GM18519 (cell line): ENCODE measurements around the gene MICAL3.
"Not testable (repeated sequence)": the region's sequence is repeated elsewhere in the genome, so short reads cannot be mapped to it uniquely, and the experiment has no call there.

ENCODE experiments used
- ATAC-seq: cut with Tn5 transposase; IDR thresholded peaks from one replicate; pipeline ENCODE4 v1.9.1; 2021; ENCODE audit warnings: mild to moderate bottlenecking, moderate library complexity; ENCODE audit not compliant: unreplicated experiment, low FRiP score

Gene MICAL3, protein sequence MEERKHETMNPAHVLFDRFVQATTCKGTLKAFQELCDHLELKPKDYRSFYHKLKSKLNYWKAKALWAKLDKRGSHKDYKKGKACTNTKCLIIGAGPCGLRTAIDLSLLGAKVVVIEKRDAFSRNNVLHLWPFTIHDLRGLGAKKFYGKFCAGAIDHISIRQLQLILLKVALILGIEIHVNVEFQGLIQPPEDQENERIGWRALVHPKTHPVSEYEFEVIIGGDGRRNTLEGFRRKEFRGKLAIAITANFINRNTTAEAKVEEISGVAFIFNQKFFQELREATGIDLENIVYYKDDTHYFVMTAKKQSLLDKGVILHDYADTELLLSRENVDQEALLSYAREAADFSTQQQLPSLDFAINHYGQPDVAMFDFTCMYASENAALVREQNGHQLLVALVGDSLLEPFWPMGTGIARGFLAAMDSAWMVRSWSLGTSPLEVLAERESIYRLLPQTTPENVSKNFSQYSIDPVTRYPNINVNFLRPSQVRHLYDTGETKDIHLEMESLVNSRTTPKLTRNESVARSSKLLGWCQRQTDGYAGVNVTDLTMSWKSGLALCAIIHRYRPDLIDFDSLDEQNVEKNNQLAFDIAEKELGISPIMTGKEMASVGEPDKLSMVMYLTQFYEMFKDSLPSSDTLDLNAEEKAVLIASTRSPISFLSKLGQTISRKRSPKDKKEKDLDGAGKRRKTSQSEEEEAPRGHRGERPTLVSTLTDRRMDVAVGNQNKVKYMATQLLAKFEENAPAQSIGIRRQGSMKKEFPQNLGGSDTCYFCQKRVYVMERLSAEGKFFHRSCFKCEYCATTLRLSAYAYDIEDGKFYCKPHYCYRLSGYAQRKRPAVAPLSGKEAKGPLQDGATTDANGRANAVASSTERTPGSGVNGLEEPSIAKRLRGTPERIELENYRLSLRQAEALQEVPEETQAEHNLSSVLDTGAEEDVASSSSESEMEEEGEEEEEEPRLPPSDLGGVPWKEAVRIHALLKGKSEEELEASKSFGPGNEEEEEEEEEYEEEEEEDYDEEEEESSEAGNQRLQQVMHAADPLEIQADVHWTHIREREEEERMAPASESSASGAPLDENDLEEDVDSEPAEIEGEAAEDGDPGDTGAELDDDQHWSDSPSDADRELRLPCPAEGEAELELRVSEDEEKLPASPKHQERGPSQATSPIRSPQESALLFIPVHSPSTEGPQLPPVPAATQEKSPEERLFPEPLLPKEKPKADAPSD (N-terminal part only)

DNA sequence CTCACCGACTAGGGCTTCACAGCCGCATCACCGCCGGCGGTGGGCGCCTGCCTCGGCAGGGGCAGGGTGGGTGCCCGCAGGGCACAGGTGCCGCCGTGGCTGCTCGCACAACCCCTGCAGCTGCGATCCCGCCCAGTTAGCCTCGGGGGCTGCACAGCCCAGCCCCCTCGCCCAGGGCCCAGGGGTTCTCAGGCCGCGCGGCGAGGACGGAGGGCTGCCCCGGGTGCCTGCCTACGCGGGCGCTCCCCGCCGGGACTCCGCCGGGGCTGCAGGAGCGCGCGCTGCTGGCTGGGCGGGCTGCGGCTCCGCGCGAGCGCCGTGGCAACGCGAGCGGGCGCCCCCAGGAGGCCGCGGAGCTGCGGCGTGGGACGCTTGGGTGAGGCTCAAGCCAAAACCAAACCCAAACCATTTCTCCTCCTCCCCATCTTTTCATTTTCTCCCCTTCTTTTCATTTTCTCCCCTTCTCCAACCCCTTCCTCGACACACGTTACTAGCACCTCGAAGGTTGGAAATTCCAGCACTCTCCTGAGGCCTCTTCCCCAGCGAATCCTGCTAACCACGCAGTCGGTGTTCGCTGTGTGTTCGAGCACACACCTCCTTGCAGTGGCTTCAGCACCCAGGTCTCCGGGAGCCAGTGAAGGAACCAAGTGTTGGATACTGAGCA is at the start of gene MICAL3:
MICAL3 (minus strand) TSS at position 286 of the 664 bp plus-strand sequence. CDS start 117,749 bp downstream, outside the sequence.
- no peak for ATAC-seq

DNA sequence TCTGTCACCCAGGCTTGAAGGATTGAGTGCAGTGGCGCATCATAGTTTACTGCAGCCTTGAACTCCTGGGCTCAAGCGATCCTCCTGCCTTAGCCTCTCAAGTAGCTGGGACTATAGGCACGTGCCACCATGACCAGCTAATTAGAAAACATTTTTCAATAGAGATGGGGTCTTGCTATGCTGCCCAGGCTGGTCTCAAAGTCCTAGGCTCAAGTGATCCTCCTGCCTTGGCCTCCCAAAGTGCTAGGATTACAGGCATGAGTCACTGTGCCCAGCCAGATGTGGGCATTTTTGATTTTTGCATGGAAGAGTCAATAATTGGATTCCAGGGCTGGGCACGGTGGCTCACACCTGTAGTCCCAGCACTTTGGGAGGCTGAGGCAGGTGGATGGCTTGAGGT is 49.6 kb upstream of the MICAL3 start:
- not testable (repeated sequence) for ATAC-seq

DNA sequence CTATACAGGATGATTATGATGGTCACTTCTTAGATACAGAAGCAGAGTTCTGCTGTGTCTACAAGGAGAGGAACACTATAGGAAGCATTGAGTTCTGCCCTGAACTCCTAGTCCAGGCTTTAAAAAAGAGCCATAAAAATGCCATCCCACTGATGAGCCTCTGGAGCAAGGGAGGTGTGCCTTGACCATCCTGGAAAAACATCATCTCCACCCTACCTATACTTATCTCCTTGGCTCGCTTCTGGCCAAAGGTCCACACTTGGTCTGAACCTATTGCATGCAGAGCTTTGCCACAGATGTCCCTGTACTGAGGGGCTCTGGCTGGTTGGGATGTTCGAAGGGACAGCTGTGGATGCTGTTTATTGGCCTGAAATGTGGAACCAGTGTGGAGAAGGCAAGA is 49.1 kb upstream of the MICAL3 start:
- ATAC-seq, result no peak

DNA sequence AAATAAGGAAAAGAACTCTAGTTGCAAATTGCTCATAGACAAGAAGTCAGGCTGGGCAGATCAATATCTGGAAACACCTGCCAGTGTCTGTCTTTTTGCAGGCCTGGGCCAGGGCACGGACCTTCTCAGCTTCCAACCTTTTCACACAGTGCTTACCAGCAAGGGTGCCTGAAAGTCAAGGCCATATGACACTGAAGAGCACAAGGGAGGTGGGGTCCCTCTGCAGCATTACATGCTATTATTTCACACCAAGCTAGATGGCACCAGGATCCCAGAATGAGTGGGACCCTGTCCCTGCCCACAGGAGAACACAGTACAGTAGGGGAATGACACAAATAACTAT is 47.6 kb upstream of the MICAL3 start:
- ATAC-seq, result no peak

DNA sequence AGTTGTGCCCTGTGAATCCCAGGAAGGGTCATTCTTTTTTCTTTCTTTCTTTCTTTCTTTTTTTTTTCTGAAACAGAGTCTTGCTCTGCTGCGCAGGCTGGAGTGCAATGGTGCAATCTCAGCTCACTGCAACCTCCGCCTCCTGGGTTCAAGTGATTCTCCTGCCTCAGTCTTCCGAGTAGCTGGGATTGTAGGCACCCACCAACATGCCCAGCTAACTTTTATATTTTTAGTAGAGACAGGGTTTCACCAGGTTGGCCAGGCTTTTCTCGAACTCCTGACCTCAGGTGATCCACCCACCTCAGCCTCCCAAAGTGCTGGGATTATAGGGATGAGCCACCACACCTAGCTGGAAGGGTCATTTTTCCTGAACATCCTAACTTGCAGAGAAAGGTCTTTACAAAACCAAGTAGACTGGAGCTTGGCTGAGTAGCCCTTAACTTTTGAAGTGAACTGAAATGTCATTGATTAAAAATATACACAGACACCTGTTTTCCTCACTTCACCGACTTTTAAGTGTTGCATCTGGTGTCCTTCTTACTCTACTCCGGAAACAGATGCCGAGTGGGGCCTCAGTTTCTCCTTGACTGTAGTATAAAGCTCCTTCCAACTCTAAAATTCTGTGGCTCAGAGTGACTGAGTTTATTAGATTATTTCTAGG is 47.1 kb upstream of the MICAL3 start:
- not testable (repeated sequence) for ATAC-seq

DNA sequence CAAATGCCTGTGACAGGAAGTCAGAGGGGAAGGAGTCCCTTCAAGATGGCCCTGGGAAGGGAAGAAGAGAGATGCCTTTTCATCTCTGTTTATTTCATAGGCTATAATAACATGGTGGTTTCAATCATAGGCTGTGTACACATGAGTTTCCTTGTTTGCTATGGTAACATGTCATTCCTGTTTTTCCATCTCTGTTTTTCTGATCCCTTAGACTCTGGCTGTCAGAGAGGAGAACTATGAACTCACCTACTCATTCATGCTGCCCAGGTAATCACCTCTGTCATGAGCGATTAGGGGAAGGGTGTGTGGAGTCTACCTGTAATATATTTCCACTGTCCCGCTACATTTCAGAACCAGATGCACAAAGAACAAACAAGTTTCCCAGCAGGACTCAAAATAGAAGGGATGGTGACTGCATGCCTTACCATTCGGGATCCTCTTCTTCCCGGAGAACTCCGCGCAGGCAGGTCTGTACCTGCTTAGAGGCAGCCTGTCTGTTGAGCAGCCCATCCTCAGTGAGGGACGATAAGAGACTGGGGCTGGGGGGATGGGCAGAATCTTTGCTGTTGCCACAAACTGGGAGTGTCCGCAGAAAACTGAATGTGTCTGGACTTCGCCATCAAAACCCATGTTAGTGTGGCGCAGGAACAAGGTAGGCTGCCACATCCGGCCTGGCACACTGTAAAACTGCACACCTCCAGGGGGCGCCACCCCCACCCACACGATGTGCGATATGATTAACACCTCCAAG is 46.4 kb upstream of the MICAL3 start:
- no peak for ATAC-seq

DNA sequence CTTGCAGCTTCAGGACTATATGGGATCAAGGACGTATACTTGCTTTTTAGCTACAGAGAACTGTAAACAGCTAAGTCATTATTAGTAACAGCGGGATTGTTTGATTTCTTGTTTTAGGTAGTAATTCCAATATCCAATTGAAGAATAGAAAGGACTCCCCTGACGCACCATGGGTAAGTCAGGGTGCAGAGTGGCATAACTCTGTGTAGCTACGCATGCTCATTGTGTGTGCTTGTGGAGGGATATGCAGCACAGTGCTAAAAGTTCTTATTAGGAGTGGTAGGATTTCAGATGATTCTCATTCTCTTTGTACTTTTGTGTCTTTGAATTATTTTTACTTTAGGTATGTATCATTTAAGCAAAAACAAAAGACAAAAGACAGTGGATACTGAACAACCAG is 45.7 kb upstream of the MICAL3 start:
- no peak for ATAC-seq

DNA sequence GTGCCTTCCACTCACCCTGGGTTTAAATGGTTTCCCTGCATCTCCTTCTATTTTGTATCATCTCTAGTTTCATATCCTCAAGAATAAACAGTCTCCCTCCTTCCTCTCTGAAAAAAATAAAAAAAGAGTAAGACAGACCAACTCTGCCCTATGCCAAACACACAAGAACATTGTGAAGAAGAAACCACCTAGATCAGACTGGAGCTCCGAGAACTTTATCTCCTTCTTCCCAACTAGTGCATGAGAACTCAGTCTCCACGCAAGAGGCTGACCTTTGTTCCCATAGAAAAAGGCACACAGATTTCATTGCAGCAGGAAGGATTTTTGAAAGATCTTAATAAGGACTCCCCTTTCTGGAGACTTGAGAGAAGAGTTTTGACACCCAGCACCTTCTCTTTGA is 44.7 kb upstream of the MICAL3 start:
- no peak for ATAC-seq

DNA sequence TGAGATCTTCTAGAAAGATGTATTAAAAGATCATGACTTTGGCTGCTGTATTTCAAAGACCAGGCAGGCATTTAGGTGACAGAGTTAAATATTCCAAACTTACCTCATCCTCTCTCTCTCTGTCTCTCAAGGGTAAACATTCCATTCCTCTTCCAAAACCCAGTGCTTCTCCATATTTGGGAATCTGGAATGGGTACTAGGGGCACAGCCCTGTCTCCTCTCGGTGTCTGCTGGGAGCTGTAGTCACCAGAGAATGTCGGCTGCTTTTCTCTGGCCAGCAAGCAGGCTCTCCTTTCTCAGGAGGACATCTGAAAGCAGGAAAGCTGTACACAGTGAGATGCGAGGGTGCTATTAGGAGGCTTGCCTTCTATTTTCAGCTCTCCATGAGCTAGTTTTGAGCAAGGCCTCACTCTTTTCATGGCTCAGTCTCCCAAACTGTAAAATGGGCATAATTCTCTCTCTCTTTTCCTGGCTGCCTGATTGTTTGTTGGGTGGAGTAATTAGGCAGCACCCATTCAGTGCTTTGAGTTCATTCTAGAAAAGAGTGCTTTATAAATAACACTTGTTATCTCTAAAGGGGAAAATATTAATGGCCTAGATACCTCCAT is 44.1 kb upstream of the MICAL3 start:
- ATAC-seq, result no peak

DNA sequence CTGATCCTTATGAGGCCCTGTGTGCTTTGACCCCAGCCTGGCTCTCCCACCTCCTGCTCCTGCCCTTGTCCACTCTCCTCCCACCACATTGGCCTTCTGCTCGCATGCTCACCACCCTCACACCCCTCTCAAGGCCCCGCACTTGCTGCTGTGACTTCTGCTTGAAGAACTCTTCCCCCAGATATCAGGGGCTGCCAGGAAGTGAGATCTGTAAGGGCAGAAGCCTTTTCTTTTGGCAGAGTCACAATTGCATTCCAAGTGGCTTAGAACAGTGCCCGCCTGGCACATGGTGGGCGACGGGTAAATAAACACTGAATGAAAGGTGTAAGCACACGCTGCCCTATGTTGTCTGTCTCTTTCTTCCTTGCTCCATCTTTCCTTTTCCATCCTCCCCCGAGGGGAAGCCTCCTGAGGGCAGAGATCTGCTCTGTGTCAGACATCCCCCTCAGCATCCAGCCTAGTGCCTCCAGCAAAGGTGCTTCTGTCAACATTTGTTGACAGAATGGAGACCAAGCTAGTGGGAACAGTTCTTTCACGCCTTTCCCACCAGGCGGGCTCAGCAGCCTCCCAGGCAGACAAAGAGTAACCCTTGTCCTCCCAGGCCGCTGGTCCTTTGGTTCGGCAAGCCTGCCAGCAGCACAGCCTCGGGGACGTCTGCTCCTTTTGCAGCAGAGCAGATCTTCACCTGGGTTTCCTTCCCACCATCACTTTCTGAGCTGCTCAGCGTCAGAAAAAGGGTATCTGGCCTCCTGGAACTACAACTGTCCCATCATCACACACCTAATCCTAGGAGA is 43.4 kb upstream of the MICAL3 start:
- ATAC-seq, result no peak

DNA sequence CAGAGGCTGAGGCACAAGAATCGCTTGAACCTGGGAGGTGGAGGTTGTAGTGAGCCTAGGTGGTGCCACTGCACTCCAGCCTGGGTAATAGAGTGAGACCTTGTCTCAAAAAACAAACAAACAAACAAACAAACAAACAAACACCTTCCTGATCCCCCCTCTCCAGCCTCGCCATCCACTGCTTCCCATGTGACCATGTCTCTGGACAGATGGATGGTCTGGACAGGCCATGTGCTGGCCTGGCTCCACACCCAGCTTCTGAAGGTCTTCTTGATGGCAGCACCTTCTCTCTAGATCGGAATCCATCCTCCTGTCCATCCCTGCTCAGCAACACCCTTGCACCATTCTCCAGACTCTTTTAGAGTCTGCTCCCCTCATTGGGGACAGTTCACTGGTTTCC is 42.8 kb upstream of the MICAL3 start:
- no peak for ATAC-seq

DNA sequence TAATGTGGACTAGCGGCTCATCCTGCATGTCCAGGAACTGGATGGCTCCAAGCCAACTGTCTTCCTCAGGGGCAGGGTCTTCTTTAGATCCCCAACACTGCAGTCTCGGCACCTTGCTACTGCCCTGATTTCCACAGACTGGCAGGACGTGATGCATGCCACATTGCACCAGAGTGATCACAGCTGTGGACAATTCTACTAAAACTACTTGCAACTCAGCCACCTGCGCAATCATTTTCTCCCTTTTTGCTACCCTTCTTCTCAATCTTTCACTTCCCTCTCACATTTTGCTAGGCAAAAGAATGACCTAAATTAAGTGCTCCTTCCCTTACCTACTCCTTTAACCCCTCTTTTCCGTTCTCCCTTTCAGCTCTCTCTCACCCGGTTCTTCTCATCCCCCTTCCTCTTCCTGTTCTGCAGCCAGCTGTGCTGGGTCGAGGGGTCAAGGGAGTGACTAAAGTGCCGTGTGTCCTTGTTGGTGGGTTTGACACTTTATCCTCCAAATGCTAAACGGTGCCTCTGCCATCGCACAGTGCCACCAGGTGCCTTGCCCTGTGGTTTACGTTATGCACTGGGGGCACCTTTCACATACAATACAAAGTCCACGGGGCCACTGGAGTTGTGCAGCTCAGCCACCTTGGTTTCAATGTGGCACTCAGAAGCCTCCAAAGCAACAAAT is 42.0 kb upstream of the MICAL3 start:
- ATAC-seq, result no peak

DNA sequence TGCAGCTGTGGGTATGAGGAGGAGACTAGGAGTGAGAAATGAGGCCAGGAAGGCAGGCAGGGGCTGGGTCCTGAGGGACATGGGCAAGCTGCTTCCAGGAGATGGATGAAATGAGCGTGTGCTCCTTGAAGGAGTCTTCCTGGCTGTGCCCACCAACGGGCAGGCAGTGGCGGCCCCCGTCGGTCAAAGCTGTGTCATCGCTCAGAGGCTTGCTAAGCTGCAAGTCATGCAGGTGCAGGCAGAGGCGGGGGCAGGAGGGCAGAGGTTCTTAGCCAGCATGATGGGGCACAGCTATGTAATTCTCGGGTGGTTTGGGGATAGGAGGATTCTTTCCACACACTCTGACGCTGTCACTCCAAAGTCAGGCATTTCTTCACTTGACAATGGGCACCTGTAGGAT is 40.9 kb upstream of the MICAL3 start:
- no peak for ATAC-seq

DNA sequence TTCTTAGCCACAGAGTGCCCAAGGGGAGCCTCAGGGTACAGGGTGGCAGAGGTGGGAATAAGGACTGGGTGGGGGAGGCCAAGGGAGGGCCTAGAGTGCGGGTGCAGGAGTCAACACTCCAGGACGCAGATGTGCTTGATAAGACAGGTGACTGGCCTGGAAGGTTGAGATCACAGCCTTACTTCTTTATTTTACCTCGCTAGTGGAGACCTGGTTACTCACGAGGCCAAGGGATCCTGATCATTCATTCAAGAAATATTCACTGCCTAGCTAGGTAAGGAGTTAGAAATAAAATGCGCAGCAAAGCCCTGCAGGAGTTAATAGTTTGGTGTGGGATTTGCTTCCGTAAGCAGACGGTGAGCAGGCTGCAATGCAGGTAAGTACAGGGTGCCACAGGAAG is 40.3 kb upstream of the MICAL3 start:
- no peak for ATAC-seq

DNA sequence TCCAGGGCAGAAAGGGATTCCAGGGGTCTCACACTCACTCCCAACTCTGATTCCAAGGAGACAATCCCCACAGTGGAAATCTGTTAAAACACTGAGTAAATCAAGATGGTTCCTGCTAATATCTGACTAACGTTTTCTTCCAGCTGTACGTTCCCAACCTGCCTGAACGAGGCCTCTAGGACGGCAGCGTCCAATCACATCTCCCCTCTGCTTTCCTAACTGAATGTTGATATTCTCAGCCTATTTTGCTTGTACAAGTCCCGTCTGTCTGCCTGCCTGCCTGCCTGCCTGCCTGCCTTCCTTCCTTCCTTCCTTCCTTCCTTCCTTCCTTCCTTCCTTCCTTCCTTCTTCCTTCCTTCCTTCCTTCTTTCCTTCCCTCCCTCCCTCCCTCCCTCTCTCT is 39.4 kb upstream of the MICAL3 start:
- ATAC-seq, result not testable (repeated sequence)

DNA sequence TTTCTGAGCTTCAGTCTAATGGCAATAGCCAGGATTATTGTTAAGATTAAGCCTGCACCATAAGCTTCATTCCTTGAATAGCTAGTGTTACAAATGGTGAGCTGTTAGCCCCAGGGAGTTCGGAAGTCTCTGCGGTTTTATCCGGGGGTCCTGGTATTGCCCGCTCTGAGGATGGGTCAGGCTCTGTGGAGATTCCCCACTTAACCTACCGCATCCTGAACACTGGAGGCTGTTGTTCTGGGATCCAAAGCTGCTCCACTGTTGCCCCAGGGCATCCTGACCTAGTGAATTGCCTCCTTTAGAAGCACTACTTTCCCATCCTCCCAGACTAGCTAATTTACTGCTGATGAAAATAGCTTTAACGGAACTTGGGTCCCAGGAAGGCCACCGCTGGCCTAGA is 38.9 kb upstream of the MICAL3 start:
- ATAC-seq, result no peak

DNA sequence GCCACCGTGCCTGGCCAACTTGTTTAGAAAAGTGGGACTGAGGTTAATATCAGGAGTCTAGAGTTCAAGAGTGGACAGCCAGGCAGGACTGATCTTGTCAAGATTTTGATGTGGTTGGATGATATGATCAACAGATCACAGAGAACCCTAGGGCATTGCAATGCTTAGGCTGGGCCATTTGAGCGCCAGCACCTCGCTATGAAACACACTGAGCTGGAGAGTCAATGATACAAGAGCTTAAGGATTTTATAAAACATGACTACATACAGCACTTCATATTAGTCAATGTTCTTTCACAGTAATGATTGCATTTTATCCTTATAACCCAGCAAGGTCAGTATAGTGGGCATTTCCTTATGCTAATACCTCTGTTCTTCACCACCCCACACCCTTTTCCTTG is 38.1 kb upstream of the MICAL3 start:
- no peak for ATAC-seq
